GM23338 (cell line): ENCODE data around the gene ZEB2. TPM values are rescaled to one million over a fixed set of nuclear protein-coding genes. Genes with fewer than 3 reads are reported as not detected.

ENCODE experiments used
- ATAC-seq: fragments of 200-7000 bp; cut with Tn5 transposase; 3 replicates; pipeline ENCODE4 v1.9.1; 2020
- DNase-seq: peaks from one replicate; pipeline ENCODE4 v3.0.0-alpha.2; 2015; ENCODE audit warnings: low spot score
- H2AFZ ChIP-seq: fragments of 200-600 bp; sonication (generic); 2 replicates; pipeline ENCODE4 v1.8.0; 2016; ENCODE audit warnings: antibody characterized with exemption, mild to moderate bottlenecking, moderate library complexity
- H3F3A ChIP-seq: fragments of 200-600 bp; sonication (generic); replicated peaks from 2 replicates; pipeline ENCODE4 v1.8.0; 2017; ENCODE audit warnings: antibody characterized with exemption, mixed run types, low read depth
- H3K27ac ChIP-seq: fragments of 200-600 bp; sonication (generic); 2 replicates; pipeline ENCODE4 v1.6.1; 2016; ENCODE audit warnings: low read depth
- H3K27me3 ChIP-seq: fragments of 200-600 bp; sonication (generic); 2 replicates; pipeline ENCODE4 v1.8.0; 2016; ENCODE audit warnings: mild to moderate bottlenecking, mixed run types, moderate library complexity; ENCODE audit not compliant: insufficient read depth
- H3K36me3 ChIP-seq: fragments of 200-600 bp; sonication (generic); 2 replicates; pipeline ENCODE4 v1.8.0; 2016; ENCODE audit warnings: mild to moderate bottlenecking; ENCODE audit not compliant: insufficient read depth
- H3K4me1 ChIP-seq: fragments of 200-600 bp; sonication (generic); 2 replicates; pipeline ENCODE4 v1.8.0; 2016; ENCODE audit warnings: mild to moderate bottlenecking, moderate library complexity; ENCODE audit not compliant: insufficient read depth
- H3K4me2 ChIP-seq: fragments of 200-600 bp; sonication (generic); 2 replicates; pipeline ENCODE4 v1.7.1; 2017; ENCODE audit warnings: mixed run types
- H3K4me3 ChIP-seq: fragments of 200-600 bp; sonication (generic); 2 replicates; pipeline ENCODE4 v1.6.1; 2016; ENCODE audit warnings: mixed run types
- H3K79me2 ChIP-seq: fragments of 200-600 bp; sonication (generic); replicated peaks from 2 replicates; pipeline ENCODE4 v1.8.0; 2017; ENCODE audit warnings: mild to moderate bottlenecking; ENCODE audit not compliant: insufficient read depth
- H3K9me2 ChIP-seq: fragments of 200-600 bp; sonication (generic); 2 replicates; pipeline ENCODE4 v1.8.0; 2017; ENCODE audit not compliant: insufficient read depth
- H4K20me1 ChIP-seq: fragments of 200-600 bp; sonication (generic); replicated peaks from 2 replicates; pipeline ENCODE4 v1.8.0; 2017; ENCODE audit warnings: mild to moderate bottlenecking; ENCODE audit not compliant: insufficient read depth
- H3K27ac Mint-ChIP-seq: 2 replicates; pipeline ENCODE4 v1.8.0; 2020; ENCODE audit warnings: inconsistent platforms, mild to moderate bottlenecking, moderate library complexity, mixed read lengths
- H3K27me3 Mint-ChIP-seq: 3 replicates; pipeline ENCODE4 v1.8.0; 2022; ENCODE audit warnings: low read depth, mild to moderate bottlenecking, moderate library complexity, mixed read lengths, inconsistent platforms; ENCODE audit not compliant: insufficient read depth, poor library complexity
- H3K36me3 Mint-ChIP-seq: 3 replicates; pipeline ENCODE4 v1.8.0; 2021; ENCODE audit warnings: low read depth, mild to moderate bottlenecking, inconsistent platforms, moderate library complexity, mixed read lengths
- H3K4me1 Mint-ChIP-seq: 3 replicates; pipeline ENCODE4 v1.8.0; 2020; ENCODE audit warnings: mild to moderate bottlenecking, inconsistent platforms, mixed read lengths
- H3K4me3 Mint-ChIP-seq: 3 replicates; pipeline ENCODE4 v1.8.0; 2021; ENCODE audit warnings: moderate library complexity, mild to moderate bottlenecking, inconsistent platforms, mixed read lengths
- H3K9me3 Mint-ChIP-seq: 3 replicates; pipeline ENCODE4 v1.8.0; 2020; ENCODE audit warnings: moderate library complexity, mild to moderate bottlenecking, inconsistent platforms, mixed read lengths
- CREB1 ChIP-seq: fragments of 250-450 bp; sonication (Bioruptor Pico); IDR thresholded peaks from 2 replicates; pipeline ENCODE4 v1.5.0; 2020; ENCODE audit warnings: low read depth, mild to moderate bottlenecking, moderate library complexity
- EZH2 ChIP-seq: fragments of 200-600 bp; sonication (generic); IDR thresholded peaks from one replicate; pipeline ENCODE4 v1.8.0; 2017; ENCODE audit warnings: antibody characterized with exemption, mild to moderate bottlenecking, low read depth; ENCODE audit not compliant: unreplicated experiment
- EZH2phosphoT487 ChIP-seq: fragments of 200-600 bp; sonication (generic); IDR thresholded peaks from one replicate; pipeline ENCODE4 v1.8.1; 2018; ENCODE audit warnings: antibody characterized with exemption; ENCODE audit not compliant: unreplicated experiment
- JUNB ChIP-seq: IDR thresholded peaks from one replicate; pipeline ENCODE4 v1.6.1; 2016; ENCODE audit warnings: antibody characterized with exemption; ENCODE audit not compliant: unreplicated experiment
- NANOG ChIP-seq: IDR thresholded peaks from 2 replicates; pipeline ENCODE4 v1.6.1; 2016; ENCODE audit warnings: antibody characterized with exemption, borderline replicate concordance
- POLR2AphosphoS5 ChIP-seq: IDR thresholded peaks from 2 replicates; pipeline ENCODE4 v1.6.1; 2016; ENCODE audit warnings: antibody characterized with exemption, low read depth
- STAT1 ChIP-seq: IDR thresholded peaks from one replicate; pipeline ENCODE4 v1.6.1; 2016; ENCODE audit warnings: antibody characterized with exemption; ENCODE audit not compliant: unreplicated experiment
- ZNF114 ChIP-seq: fragments of 250-450 bp; sonication (Bioruptor Pico); IDR thresholded peaks from 2 replicates; pipeline ENCODE4 v1.5.0; 2020; ENCODE audit warnings: mild to moderate bottlenecking, moderate library complexity
- ZNF331 ChIP-seq: fragments of 250-450 bp; sonication (Bioruptor Pico); IDR thresholded peaks from 2 replicates; pipeline ENCODE4 v1.5.0; 2020; ENCODE audit warnings: low read depth, mild to moderate bottlenecking, moderate library complexity
- polyA plus RNA-seq: library from polyadenylated mRNA; unstranded; fragments of >200 nt; fragmentation: Nextera tagmentation; extraction: Ambion mirVana; gene quantifications from 2 replicates; pipeline ENCODE4 v1.2.1, GENCODE V29; 2016
- total RNA-seq: library from RNA; depleted of rRNA; stranded (reverse); fragments of >200 nt; shearing (Covaris generic); gene quantifications from 2 replicates; pipeline ENCODE4 v1.2.3, GENCODE V29; 2014
- TF ChIP-seq, protein P1 (sequence below): IDR thresholded peaks from 2 replicates; pipeline ENCODE4 v1.6.1; 2016; ENCODE audit warnings: antibody characterized with exemption
- TF ChIP-seq, protein P2 (sequence below), 2 experiments: fragments of 200-600 bp in 1 of 2; sonication (generic) in 1 of 2; conservative IDR thresholded peaks; 2 replicates each; pipeline versions ENCODE4 v1.5.1 to v1.6.1; 2016 to 2017; ENCODE audit warnings: antibody characterized with exemption in 2 of 2, low read depth in 2 of 2, mild to moderate bottlenecking in 2 of 2, moderate library complexity in 1 of 2
- TF ChIP-seq, protein P3 (sequence below): IDR thresholded peaks from one replicate; pipeline ENCODE4 v1.6.1; 2018; ENCODE audit warnings: antibody characterized with exemption; ENCODE audit not compliant: unreplicated experiment

ZEB2 gene
- total and polyA plus RNA-seq, 2 experiments from 2014 or later = 0.45 TPM; not detected in 1

DNA sequence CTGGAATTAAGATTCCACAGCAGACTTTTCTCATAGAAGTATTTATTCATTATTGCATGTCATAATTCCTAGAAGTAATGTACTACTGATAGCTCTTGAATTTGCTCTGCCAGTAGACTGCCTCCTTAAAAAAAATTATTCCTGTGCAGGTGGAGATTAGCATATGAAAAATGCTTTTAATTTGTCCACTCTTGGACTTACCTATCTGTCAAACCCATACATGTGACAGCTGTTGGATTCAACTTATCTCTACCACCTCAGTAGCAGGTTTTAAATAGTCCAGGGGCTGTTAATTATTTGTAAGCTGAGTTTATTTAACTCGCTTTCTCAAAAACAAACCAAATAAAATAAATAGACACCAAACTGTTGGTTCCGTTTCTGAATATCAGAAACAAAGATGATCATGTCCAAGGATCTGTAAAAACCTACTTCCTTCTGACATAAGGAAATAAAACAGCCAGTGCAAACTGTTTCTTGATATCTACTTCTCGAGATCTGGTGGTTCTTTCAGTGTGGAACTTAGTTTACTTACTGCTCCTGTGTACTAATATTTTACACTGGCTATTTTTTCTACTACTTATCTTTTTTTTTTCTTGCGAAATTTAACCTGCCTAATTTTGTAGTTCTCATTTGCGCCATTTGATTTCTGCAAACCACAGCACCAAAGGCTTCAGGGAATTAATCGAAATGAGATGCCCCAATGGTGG lies 44.2 kb downstream of the ZEB2 start:
- no peak overlapping the region for H3K27ac Mint-ChIP-seq
- no peak for DNase-seq
- Histone ChIP-seq H2AFZ (no peak overlapping the region), H3K4me2 (no peak overlapping the region), H3K27ac (no peak overlapping the region), H3K4me3 (no peak overlapping the region), H3K36me3 (no peaks in the 10 kb centered on the region), H3K9me2 (no peaks in the 10 kb centered on the region), H3K79me2 (no peaks in the 10 kb centered on the region), H3F3A (no peaks in the 10 kb centered on the region), H3K4me1 (peaks cover 60% of the 10 kb centered on the region), H3K27me3 (no peaks in the 10 kb centered on the region), H4K20me1 (no peaks in the 10 kb centered on the region)
- H3K4me1 Mint-ChIP-seq = peaks cover 40% of the 10 kb centered on the region
- TF ChIP-seq, protein P1, sequence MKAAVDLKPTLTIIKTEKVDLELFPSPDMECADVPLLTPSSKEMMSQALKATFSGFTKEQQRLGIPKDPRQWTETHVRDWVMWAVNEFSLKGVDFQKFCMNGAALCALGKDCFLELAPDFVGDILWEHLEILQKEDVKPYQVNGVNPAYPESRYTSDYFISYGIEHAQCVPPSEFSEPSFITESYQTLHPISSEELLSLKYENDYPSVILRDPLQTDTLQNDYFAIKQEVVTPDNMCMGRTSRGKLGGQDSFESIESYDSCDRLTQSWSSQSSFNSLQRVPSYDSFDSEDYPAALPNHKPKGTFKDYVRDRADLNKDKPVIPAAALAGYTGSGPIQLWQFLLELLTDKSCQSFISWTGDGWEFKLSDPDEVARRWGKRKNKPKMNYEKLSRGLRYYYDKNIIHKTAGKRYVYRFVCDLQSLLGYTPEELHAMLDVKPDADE = no peak
- TF ChIP-seq, protein P2, sequence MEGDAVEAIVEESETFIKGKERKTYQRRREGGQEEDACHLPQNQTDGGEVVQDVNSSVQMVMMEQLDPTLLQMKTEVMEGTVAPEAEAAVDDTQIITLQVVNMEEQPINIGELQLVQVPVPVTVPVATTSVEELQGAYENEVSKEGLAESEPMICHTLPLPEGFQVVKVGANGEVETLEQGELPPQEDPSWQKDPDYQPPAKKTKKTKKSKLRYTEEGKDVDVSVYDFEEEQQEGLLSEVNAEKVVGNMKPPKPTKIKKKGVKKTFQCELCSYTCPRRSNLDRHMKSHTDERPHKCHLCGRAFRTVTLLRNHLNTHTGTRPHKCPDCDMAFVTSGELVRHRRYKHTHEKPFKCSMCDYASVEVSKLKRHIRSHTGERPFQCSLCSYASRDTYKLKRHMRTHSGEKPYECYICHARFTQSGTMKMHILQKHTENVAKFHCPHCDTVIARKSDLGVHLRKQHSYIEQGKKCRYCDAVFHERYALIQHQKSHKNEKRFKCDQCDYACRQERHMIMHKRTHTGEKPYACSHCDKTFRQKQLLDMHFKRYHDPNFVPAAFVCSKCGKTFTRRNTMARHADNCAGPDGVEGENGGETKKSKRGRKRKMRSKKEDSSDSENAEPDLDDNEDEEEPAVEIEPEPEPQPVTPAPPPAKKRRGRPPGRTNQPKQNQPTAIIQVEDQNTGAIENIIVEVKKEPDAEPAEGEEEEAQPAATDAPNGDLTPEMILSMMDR (conservative IDR thresholded peaks at IDR 0.05; ENCODE audit: low read depth in 2 of 2) = no peak
- TF ChIP-seq STAT1 (no peak), ZNF331 (CRISPR knock-in tag) (no peak), POLR2AphosphoS5 (no peak), EZH2 (no peak), CREB1 (CRISPR knock-in tag) (no peak), NANOG (no peak)
- TF ChIP-seq, protein P3, sequence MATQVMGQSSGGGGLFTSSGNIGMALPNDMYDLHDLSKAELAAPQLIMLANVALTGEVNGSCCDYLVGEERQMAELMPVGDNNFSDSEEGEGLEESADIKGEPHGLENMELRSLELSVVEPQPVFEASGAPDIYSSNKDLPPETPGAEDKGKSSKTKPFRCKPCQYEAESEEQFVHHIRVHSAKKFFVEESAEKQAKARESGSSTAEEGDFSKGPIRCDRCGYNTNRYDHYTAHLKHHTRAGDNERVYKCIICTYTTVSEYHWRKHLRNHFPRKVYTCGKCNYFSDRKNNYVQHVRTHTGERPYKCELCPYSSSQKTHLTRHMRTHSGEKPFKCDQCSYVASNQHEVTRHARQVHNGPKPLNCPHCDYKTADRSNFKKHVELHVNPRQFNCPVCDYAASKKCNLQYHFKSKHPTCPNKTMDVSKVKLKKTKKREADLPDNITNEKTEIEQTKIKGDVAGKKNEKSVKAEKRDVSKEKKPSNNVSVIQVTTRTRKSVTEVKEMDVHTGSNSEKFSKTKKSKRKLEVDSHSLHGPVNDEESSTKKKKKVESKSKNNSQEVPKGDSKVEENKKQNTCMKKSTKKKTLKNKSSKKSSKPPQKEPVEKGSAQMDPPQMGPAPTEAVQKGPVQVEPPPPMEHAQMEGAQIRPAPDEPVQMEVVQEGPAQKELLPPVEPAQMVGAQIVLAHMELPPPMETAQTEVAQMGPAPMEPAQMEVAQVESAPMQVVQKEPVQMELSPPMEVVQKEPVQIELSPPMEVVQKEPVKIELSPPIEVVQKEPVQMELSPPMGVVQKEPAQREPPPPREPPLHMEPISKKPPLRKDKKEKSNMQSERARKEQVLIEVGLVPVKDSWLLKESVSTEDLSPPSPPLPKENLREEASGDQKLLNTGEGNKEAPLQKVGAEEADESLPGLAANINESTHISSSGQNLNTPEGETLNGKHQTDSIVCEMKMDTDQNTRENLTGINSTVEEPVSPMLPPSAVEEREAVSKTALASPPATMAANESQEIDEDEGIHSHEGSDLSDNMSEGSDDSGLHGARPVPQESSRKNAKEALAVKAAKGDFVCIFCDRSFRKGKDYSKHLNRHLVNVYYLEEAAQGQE = no peak
- no peak for ATAC-seq
- no peaks in the 10 kb centered on the region for H3K9me3 Mint-ChIP-seq
- H3K36me3 Mint-ChIP-seq = no peaks in the 10 kb centered on the region
- H3K27me3 Mint-ChIP-seq = no peaks in the 10 kb centered on the region
- no peak overlapping the region for H3K4me3 Mint-ChIP-seq

DNA sequence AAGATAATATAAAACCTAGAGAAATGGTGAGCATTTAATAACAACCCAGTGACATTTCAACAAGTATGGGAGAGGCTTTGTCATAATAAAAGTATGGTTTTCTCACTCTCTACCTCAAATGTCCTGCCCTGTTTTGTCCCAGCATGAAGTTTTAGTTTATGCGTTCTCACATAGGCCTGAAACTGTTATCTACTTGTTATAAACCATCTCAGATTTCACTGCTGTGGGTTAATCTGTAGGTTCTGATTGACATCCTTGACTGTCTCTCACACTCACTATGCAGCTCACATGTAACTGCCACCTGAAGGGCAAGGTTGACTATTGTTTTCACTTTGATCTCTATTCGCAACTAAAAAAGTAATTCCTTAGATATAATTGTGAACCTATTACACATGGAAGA lies 44.9 kb downstream of the ZEB2 start:
- no peak overlapping the region for H3K4me3 Mint-ChIP-seq
- Histone ChIP-seq H4K20me1 (no peaks in the 10 kb centered on the region), H3K4me3 (no peak overlapping the region), H3K4me1 (peaks cover 60% of the 10 kb centered on the region), H3K9me2 (no peaks in the 10 kb centered on the region), H3K27me3 (no peaks in the 10 kb centered on the region), H3K79me2 (no peaks in the 10 kb centered on the region), H3K36me3 (no peaks in the 10 kb centered on the region), H2AFZ (no peak overlapping the region), H3K27ac (no peak overlapping the region), H3K4me2 (no peak overlapping the region), H3F3A (no peaks in the 10 kb centered on the region)
- DNase-seq (no peak), ATAC-seq (no peak)
- H3K36me3 Mint-ChIP-seq = no peaks in the 10 kb centered on the region
- H3K27ac Mint-ChIP-seq = no peak overlapping the region
- peaks cover 35% of the 10 kb centered on the region for H3K4me1 Mint-ChIP-seq
- H3K9me3 Mint-ChIP-seq = no peaks in the 10 kb centered on the region
- H3K27me3 Mint-ChIP-seq = no peaks in the 10 kb centered on the region
- no peak for TF ChIP-seq JUNB
- TF ChIP-seq, protein P3 = no peak
- TF ChIP-seq EZH2 = no peak
- no peak for TF ChIP-seq CREB1 (CRISPR knock-in tag)
- TF ChIP-seq POLR2AphosphoS5 = no peak
- TF ChIP-seq ZNF114 (CRISPR knock-in tag) = no peak
- TF ChIP-seq, protein P1 = no peak
- TF ChIP-seq EZH2phosphoT487 = no peak
- TF ChIP-seq STAT1 = no peak
